C4-2B (cell line): ENCODE data around the gene DGKE.

Experiments used
- H3K27ac ChIP-seq: fragments of 450-650 bp; 2 replicates; pipeline ENCODE4 v1.5.1; 2017
- CTCF ChIP-seq: fragments of 450-650 bp; conservative IDR thresholded peaks from 2 replicates; pipeline ENCODE4 v1.5.1; 2017; ENCODE audit warnings: mild to moderate bottlenecking
- ZFX ChIP-seq: fragments of 450-650 bp; IDR thresholded peaks from 2 replicates; pipeline ENCODE4 v1.6.1; 2017

The DGKE gene

GRCh38 chr17:56896217-56896967 is 62.4 kb downstream of the DGKE start:
- TF ChIP-seq ZFX = no peak
- no peak for TF ChIP-seq CTCF
- H3K27ac ChIP-seq = no peak overlapping the region

- no peak overlapping the region for H3K27ac ChIP-seq
Measured at GRCh38 chr17:56896968-56897359, 63.0 kb downstream of the DGKE start.

GRCh38 chr17:56897646-56898424 is 63.9 kb downstream of the DGKE start:
- TF ChIP-seq ZFX (no peak), CTCF (no peak)
- H3K27ac ChIP-seq = no peak overlapping the region

More at GRCh38 chr17:56896968-56897359, 63.0 kb downstream of the DGKE start:
- TF ChIP-seq ZFX (no peak), CTCF (no peak)

GRCh38 chr17:56898874-56899273 is 64.9 kb downstream of the DGKE start:
- no peak for TF ChIP-seq CTCF
- TF ChIP-seq ZFX = no peak
- no peak overlapping the region for H3K27ac ChIP-seq

- no peak overlapping the region for H3K27ac ChIP-seq
- TF ChIP-seq CTCF (no peak), ZFX (no peak)
Measured at GRCh38 chr17:56899403-56899802, 65.5 kb downstream of the DGKE start.

GRCh38 chr17:56902348-56902747 is 68.4 kb downstream of the DGKE start:
- no peak overlapping the region for H3K27ac ChIP-seq
- TF ChIP-seq ZFX (no peak), CTCF (no peak)

- H3K27ac ChIP-seq = no peak overlapping the region
- TF ChIP-seq ZFX (no peak), CTCF (no peak)
Measured at GRCh38 chr17:56903560-56903959, 69.6 kb downstream of the DGKE start.
